Brain microvascular endothelial cell (primary cell): ENCODE measurements around the gene HDAC7.

Experiments used
- DNase-seq: peaks from one replicate; pipeline ENCODE4 v3.0.0-alpha.2; 2020
- H3K27ac ChIP-seq: fragments of 250-450 bp; sonication (Bioruptor Pico); 2 replicates; pipeline ENCODE4 v1.5.1; 2020; ENCODE audit warnings: mild to moderate bottlenecking, moderate library complexity
- H3K27me3 ChIP-seq: fragments of 250-450 bp; sonication (Bioruptor Pico); replicated peaks from 2 replicates; pipeline ENCODE4 v1.5.1; 2020; ENCODE audit warnings: mild to moderate bottlenecking
- H3K36me3 ChIP-seq: fragments of 250-450 bp; sonication (Bioruptor Pico); replicated peaks from 2 replicates; pipeline ENCODE4 v1.5.1; 2020; ENCODE audit warnings: mild to moderate bottlenecking
- H3K4me3 ChIP-seq: 2 replicates; pipeline ENCODE4 v1.5.1; 2011; ENCODE audit warnings: low read depth, mild to moderate bottlenecking, control low read depth, low read length, moderate library complexity
- CTCF ChIP-seq: IDR thresholded peaks from 2 replicates; pipeline ENCODE4 v1.5.1; 2011; ENCODE audit warnings: low read depth, mild to moderate bottlenecking, moderate library complexity, low read length, control low read depth, inconsistent platforms; ENCODE audit errors: missing control alignments
- in situ Hi-C: cut with HindIII; loops from 2 replicates; pipeline ENCODE4 v1.10.0; 2017; ENCODE audit warnings: low sequenced_read_pairs, low pct_ligation_motif_present

HDAC7 gene

GRCh38 chr12:47777741-47778558 is 41.8 kb downstream of the HDAC7 start:
- no peak overlapping the region for H3K4me3 ChIP-seq
- H3K27ac ChIP-seq, result no peak overlapping the region
- peaks cover 15% of the 10 kb centered on the region for H3K36me3 ChIP-seq
- in situ Hi-C loops, result no loop called here
- no peaks in the 10 kb centered on the region for H3K27me3 ChIP-seq
- no peak for TF ChIP-seq CTCF
- no peak for DNase-seq

- TF ChIP-seq CTCF, result no peak
- Histone ChIP-seq H3K36me3 (peaks cover 9% of the 10 kb centered on the region), H3K27me3 (no peaks in the 10 kb centered on the region), H3K4me3 (no peak overlapping the region), H3K27ac (no peak overlapping the region)
- DNase-seq, result no peak
- in situ Hi-C loops, result no loop called here
Observed at GRCh38 chr12:47777151-47777550, 42.6 kb downstream of the HDAC7 start.

- Histone ChIP-seq H3K4me3 (no peak overlapping the region), H3K27ac (no peak overlapping the region), H3K36me3 (peaks cover 3% of the 10 kb centered on the region), H3K27me3 (no peaks in the 10 kb centered on the region)
- DNase-seq, result no peak
- no peak for TF ChIP-seq CTCF
- in situ Hi-C loops, result no loop called here
Observed at GRCh38 chr12:47776471-47777143, 43.1 kb downstream of the HDAC7 start.

GRCh38 chr12:47775100-47775911 is 44.4 kb downstream of the HDAC7 start:
- Histone ChIP-seq H3K27ac (no peak overlapping the region), H3K27me3 (no peaks in the 10 kb centered on the region), H3K4me3 (no peak overlapping the region), H3K36me3 (no peaks in the 10 kb centered on the region)
- no peak for TF ChIP-seq CTCF
- in situ Hi-C loops, result no loop called here
- DNase-seq, result no peak

GRCh38 chr12:47774663-47775062 is 45.0 kb downstream of the HDAC7 start:
- in situ Hi-C loops, result no loop called here
- Histone ChIP-seq H3K27ac (no peak overlapping the region), H3K4me3 (no peak overlapping the region), H3K36me3 (no peaks in the 10 kb centered on the region), H3K27me3 (no peaks in the 10 kb centered on the region)
- no peak for DNase-seq
- no peak for TF ChIP-seq CTCF
